ENCODE data around the gene PCBP3.

The PCBP3 gene

GRCh38 chr21:45634511-45635183, 8.9 kb upstream of the PCBP3 start:
- no peak overlapping the region for H3K14ac ChIP-seq (ENCODE audit: low read length)
- no peak overlapping the region for H2AFZ ChIP-seq (ENCODE audit: insufficient read depth, low read length, poor library complexity)
- no peak for DNase-seq
- no peak overlapping the region for H2BK12ac ChIP-seq (ENCODE audit: low read length)
- no peak overlapping the region for H3K9ac ChIP-seq (ENCODE audit: low read length)
- H4K91ac ChIP-seq (ENCODE audit: low read depth, low read length): no peak overlapping the region
- no peaks in the 10 kb centered on the region for H3K27me3 ChIP-seq (ENCODE audit: insufficient read depth, low read length)
- H4K12ac ChIP-seq (ENCODE audit: low read depth, low read length): no peak overlapping the region
- H4K8ac ChIP-seq (ENCODE audit: low read depth, low read length): no peak overlapping the region
- H3K18ac ChIP-seq (ENCODE audit: low read length): no peak overlapping the region
- H3K27ac ChIP-seq (ENCODE audit: low read depth, low read length): no peak overlapping the region
- H3K4ac ChIP-seq (ENCODE audit: low read depth, low read length): no peak overlapping the region
- H3K9me3 ChIP-seq (ENCODE audit: insufficient read depth, low read depth, low read length): peaks cover 31% of the 10 kb centered on the region
- 100% methylated on average over 1 of the region's 18 CpGs for WGBS (ENCODE audit: extremely low coverage, insufficient coverage, insufficient read length)
- H3K4me2 ChIP-seq (ENCODE audit: low read length): no peak overlapping the region
- no peaks in the 10 kb centered on the region for H3K4me1 ChIP-seq (ENCODE audit: control insufficient read depth in 1 of 2, insufficient read depth in 2 of 2, low read length in 2 of 2)
- peak overlapping the region; percentile 27 for H3K4me3 ChIP-seq (ENCODE audit: low read depth, low read length)
- no peak overlapping the region for H2BK5ac ChIP-seq (ENCODE audit: low read depth, low read length, poor library complexity)
- H3K79me1 ChIP-seq (ENCODE audit: low read length): no peaks in the 10 kb centered on the region
- H3K79me2 ChIP-seq (ENCODE audit: control insufficient read depth, insufficient read depth, low read length, poor library complexity): no peaks in the 10 kb centered on the region
- H2BK120ac ChIP-seq (ENCODE audit: insufficient read depth, low read length, poor library complexity): no peak overlapping the region
- H2AK5ac ChIP-seq (ENCODE audit: low read length): no peak overlapping the region
- no peak overlapping the region for H3K23ac ChIP-seq (ENCODE audit: low read length)
- H3K36me3 ChIP-seq (ENCODE audit: control insufficient read depth in 1 of 2, insufficient read depth in 2 of 2, low read length in 2 of 2): peaks cover 0 to 3% of the 10 kb centered on the region in 2 experiments

- no peaks in the 10 kb centered on the region for H3K4me1 ChIP-seq (ENCODE audit: control insufficient read depth in 1 of 2, insufficient read depth in 2 of 2, low read length in 2 of 2)
- H4K91ac ChIP-seq (ENCODE audit: low read depth, low read length): no peak overlapping the region
- no peak overlapping the region for H3K27ac ChIP-seq (ENCODE audit: low read depth, low read length)
- no peaks in the 10 kb centered on the region for H3K27me3 ChIP-seq (ENCODE audit: insufficient read depth, low read length)
- H3K79me1 ChIP-seq (ENCODE audit: low read length): no peaks in the 10 kb centered on the region
- H3K9ac ChIP-seq (ENCODE audit: low read length): no peak overlapping the region
- H2BK120ac ChIP-seq (ENCODE audit: insufficient read depth, low read length, poor library complexity): no peak overlapping the region
- peak overlapping the region; percentile 15 for H3K23ac ChIP-seq (ENCODE audit: low read length)
- no peak overlapping the region for H2BK5ac ChIP-seq (ENCODE audit: low read depth, low read length, poor library complexity)
- no peak overlapping the region for H4K12ac ChIP-seq (ENCODE audit: low read depth, low read length)
- no peak overlapping the region for H2BK12ac ChIP-seq (ENCODE audit: low read length)
- H3K4ac ChIP-seq (ENCODE audit: low read depth, low read length): no peak overlapping the region
- DNase-seq: no peak
- no peak overlapping the region for H2AK5ac ChIP-seq (ENCODE audit: low read length)
- H3K4me3 ChIP-seq (ENCODE audit: low read depth, low read length): peak overlapping the region; percentile 63
- no peak overlapping the region for H4K8ac ChIP-seq (ENCODE audit: low read depth, low read length)
- 100% methylated on average over 5 of the region's 7 CpGs for WGBS (ENCODE audit: extremely low coverage, insufficient coverage, insufficient read length)
- H2AFZ ChIP-seq (ENCODE audit: insufficient read depth, low read length, poor library complexity): no peak overlapping the region
- no peak overlapping the region for H3K4me2 ChIP-seq (ENCODE audit: low read length)
- peaks cover 0 to 3% of the 10 kb centered on the region in 2 experiments for H3K36me3 ChIP-seq (ENCODE audit: control insufficient read depth in 1 of 2, insufficient read depth in 2 of 2, low read length in 2 of 2)
- no peaks in the 10 kb centered on the region for H3K79me2 ChIP-seq (ENCODE audit: control insufficient read depth, insufficient read depth, low read length, poor library complexity)
- H3K14ac ChIP-seq (ENCODE audit: low read length): no peak overlapping the region
- H3K9me3 ChIP-seq (ENCODE audit: insufficient read depth, low read depth, low read length): peaks cover 27% of the 10 kb centered on the region
- H3K18ac ChIP-seq (ENCODE audit: low read length): no peak overlapping the region
Observed at GRCh38 chr21:45635271-45636151, 8.0 kb upstream of the PCBP3 start.

GRCh38 chr21:45636459-45636858, 7.1 kb upstream of the PCBP3 start:
- DNase-seq: no peak
- no peak overlapping the region for H4K8ac ChIP-seq (ENCODE audit: low read depth, low read length)
- 100% methylated on average over 1 of the region's 3 CpGs for WGBS (ENCODE audit: extremely low coverage, insufficient coverage, insufficient read length)

GRCh38 chr21:45636951-45637646, 6.4 kb upstream of the PCBP3 start:
- WGBS (ENCODE audit: extremely low coverage, insufficient coverage, insufficient read length): no CpG with 5 or more reads among the region's 33 CpGs

More at GRCh38 chr21:45636459-45636858, 7.1 kb upstream of the PCBP3 start:
- Histone ChIP-seq H3K36me3 (ENCODE audit: control insufficient read depth in 1 of 2, insufficient read depth in 2 of 2, low read length in 2 of 2) (peaks cover 0 to 3% of the 10 kb centered on the region in 2 experiments), H3K4ac (ENCODE audit: low read depth, low read length) (no peak overlapping the region), H2AK5ac (ENCODE audit: low read length) (no peak overlapping the region), H3K14ac (ENCODE audit: low read length) (no peak overlapping the region), H4K12ac (ENCODE audit: low read depth, low read length) (no peak overlapping the region), H3K4me2 (ENCODE audit: low read length) (no peak overlapping the region), H3K4me1 (ENCODE audit: control insufficient read depth in 1 of 2, insufficient read depth in 2 of 2, low read length in 2 of 2) (no peaks in the 10 kb centered on the region), H3K9me3 (ENCODE audit: insufficient read depth, low read depth, low read length) (peaks cover 26% of the 10 kb centered on the region), H3K18ac (ENCODE audit: low read length) (no peak overlapping the region), H4K91ac (ENCODE audit: low read depth, low read length) (no peak overlapping the region), H3K9ac (ENCODE audit: low read length) (no peak overlapping the region), H3K79me1 (ENCODE audit: low read length) (no peaks in the 10 kb centered on the region), H3K23ac (ENCODE audit: low read length) (peak overlapping the region; percentile 87), H2BK120ac (ENCODE audit: insufficient read depth, low read length, poor library complexity) (no peak overlapping the region), H2AFZ (ENCODE audit: insufficient read depth, low read length, poor library complexity) (no peak overlapping the region), H3K79me2 (ENCODE audit: control insufficient read depth, insufficient read depth, low read length, poor library complexity) (no peaks in the 10 kb centered on the region), H3K4me3 (ENCODE audit: low read depth, low read length) (peak overlapping the region; percentile 63), H2BK5ac (ENCODE audit: low read depth, low read length, poor library complexity) (no peak overlapping the region), H2BK12ac (ENCODE audit: low read length) (no peak overlapping the region), H3K27ac (ENCODE audit: low read depth, low read length) (no peak overlapping the region), H3K27me3 (ENCODE audit: insufficient read depth, low read length) (no peaks in the 10 kb centered on the region)

More at GRCh38 chr21:45636951-45637646, 6.4 kb upstream of the PCBP3 start:
- Histone ChIP-seq H3K4me2 (ENCODE audit: low read length) (no peak overlapping the region), H2AFZ (ENCODE audit: insufficient read depth, low read length, poor library complexity) (no peak overlapping the region), H3K79me2 (ENCODE audit: control insufficient read depth, insufficient read depth, low read length, poor library complexity) (no peaks in the 10 kb centered on the region), H3K9me3 (ENCODE audit: insufficient read depth, low read depth, low read length) (peaks cover 22% of the 10 kb centered on the region), H2BK12ac (ENCODE audit: low read length) (no peak overlapping the region), H2BK120ac (ENCODE audit: insufficient read depth, low read length, poor library complexity) (no peak overlapping the region), H3K9ac (ENCODE audit: low read length) (no peak overlapping the region), H4K8ac (ENCODE audit: low read depth, low read length) (no peak overlapping the region), H3K27ac (ENCODE audit: low read depth, low read length) (no peak overlapping the region), H3K14ac (ENCODE audit: low read length) (no peak overlapping the region), H3K4me3 (ENCODE audit: low read depth, low read length) (no peak overlapping the region), H3K27me3 (ENCODE audit: insufficient read depth, low read length) (peaks cover 6% of the 10 kb centered on the region), H3K18ac (ENCODE audit: low read length) (no peak overlapping the region), H4K12ac (ENCODE audit: low read depth, low read length) (no peak overlapping the region), H4K91ac (ENCODE audit: low read depth, low read length) (no peak overlapping the region), H2BK5ac (ENCODE audit: low read depth, low read length, poor library complexity) (no peak overlapping the region), H3K23ac (ENCODE audit: low read length) (no peak overlapping the region), H3K4me1 (ENCODE audit: control insufficient read depth in 1 of 2, insufficient read depth in 2 of 2, low read length in 2 of 2) (no peaks in the 10 kb centered on the region), H2AK5ac (ENCODE audit: low read length) (no peak overlapping the region), H3K36me3 (ENCODE audit: control insufficient read depth in 1 of 2, insufficient read depth in 2 of 2, low read length in 2 of 2) (peaks cover 0 to 3% of the 10 kb centered on the region in 2 experiments), H3K4ac (ENCODE audit: low read depth, low read length) (no peak overlapping the region), H3K79me1 (ENCODE audit: low read length) (no peaks in the 10 kb centered on the region)
- no peak for DNase-seq
